ENCODE measurements around the gene MET. TPM values are rescaled to one million over a fixed set of nuclear protein-coding genes. Genes with fewer than 3 reads are reported as not detected.

Gene MET
- total RNA-seq, 1 experiment from 2014 or later = 5.0 TPM

DNA sequence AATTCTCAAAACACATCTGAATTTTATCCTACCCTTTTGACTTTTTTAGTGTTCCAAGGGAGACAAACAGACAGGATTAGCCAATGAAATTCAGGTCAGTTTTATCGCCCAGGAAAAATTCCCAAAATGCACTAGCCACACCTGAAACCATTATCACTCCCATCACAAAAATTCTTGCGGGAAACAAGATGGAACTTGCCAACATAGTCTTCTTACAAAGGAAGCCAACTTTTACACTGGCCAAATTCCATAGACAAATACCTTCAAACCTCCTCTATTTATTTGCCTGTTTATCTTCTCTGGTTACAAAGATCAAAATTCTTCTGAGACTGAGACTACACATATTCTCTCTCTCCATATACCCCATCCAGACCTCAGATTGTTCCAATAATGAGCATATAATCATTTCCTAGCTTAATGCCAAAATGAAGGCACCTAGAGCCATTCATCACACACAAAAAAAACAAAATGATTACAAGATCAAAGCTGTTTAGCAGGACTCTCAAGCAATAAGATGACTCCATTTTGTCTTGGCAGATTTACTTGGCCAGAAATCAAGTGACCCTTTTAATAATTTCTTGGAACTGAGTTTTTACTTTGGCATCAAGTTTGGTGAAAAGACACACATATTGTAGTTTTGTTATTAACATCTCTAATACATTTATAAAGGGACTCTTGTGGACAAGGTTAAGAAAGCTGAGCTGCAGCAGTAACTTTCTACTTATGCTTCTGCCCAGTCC is 30.2 kb downstream of the MET start:
- Histone ChIP-seq H2BK120ac (ENCODE audit: low read depth, low read length, poor library complexity, severe bottlenecking) (no peak overlapping the region), H3T11ph (ENCODE audit: low read length) (no peak overlapping the region), H3K9me3 (ENCODE audit: control insufficient read depth, low read depth, low read length) (no peaks in the 10 kb centered on the region), H3K14ac (ENCODE audit: insufficient read depth, low read length) (no peak overlapping the region), H2BK12ac (ENCODE audit: insufficient read length, low read depth, low read length) (no peak overlapping the region), H4K20me1 (ENCODE audit: control insufficient read depth, insufficient read depth, insufficient read length) (no peaks in the 10 kb centered on the region), H3K27ac (ENCODE audit: insufficient read length, low read depth, low read length) (no peak overlapping the region), H3K9ac (ENCODE audit: extremely low read depth, insufficient read length, low read length) (no peak overlapping the region), H3K4me2 (ENCODE audit: insufficient read depth, insufficient read length, low read length) (no peak overlapping the region), H2BK20ac (ENCODE audit: low read depth, low read length, poor library complexity, severe bottlenecking) (no peak overlapping the region), H4K5ac (ENCODE audit: insufficient read length, low read depth, low read length) (no peak overlapping the region), H3K79me2 (ENCODE audit: insufficient read depth, low read length) (no peaks in the 10 kb centered on the region), H3K4ac (ENCODE audit: low read depth, low read length) (no peak overlapping the region), H2AFZ (ENCODE audit: low read length) (no peak overlapping the region), H2BK15ac (ENCODE audit: low read depth, low read length) (no peak overlapping the region), H4K8ac (replicated peaks; ENCODE audit: insufficient read length, low read depth, low read length) (no peak overlapping the region), H3K18ac (ENCODE audit: insufficient read length, low read depth, low read length) (no peak overlapping the region), H3K4me1 (ENCODE audit: insufficient read depth, low read length) (0 out of 2 replicates have a peak, but pooled peaks cover 2% of the 10 kb centered on the region), H2AK5ac (ENCODE audit: insufficient read length, low read length) (no peak overlapping the region), H2BK5ac (ENCODE audit: insufficient read length, low read length) (no peak overlapping the region), H3K56ac (ENCODE audit: insufficient read length, low read depth, low read length) (no peak overlapping the region), H3K27me3 (ENCODE audit: insufficient read depth, low read length) (no peaks in the 10 kb centered on the region), H3K23ac (ENCODE audit: insufficient read length, low read depth, low read length) (no peak overlapping the region), H4K91ac (ENCODE audit: insufficient read length, low read depth, low read length) (no peak overlapping the region), H3K23me2 (ENCODE audit: insufficient read length, low read depth, low read length, poor library complexity, severe bottlenecking) (no peaks in the 10 kb centered on the region), H3K79me1 (ENCODE audit: insufficient read depth, low read depth, low read length, poor library complexity, severe bottlenecking) (no peaks in the 10 kb centered on the region)
- peaks cover 22 to 23% of the 10 kb centered on the region in 2 experiments for H3K4me1 Mint-ChIP-seq
- DNase-seq = no peak
- no peak overlapping the region for H3K27ac Mint-ChIP-seq
- TF ChIP-seq, protein P1, sequence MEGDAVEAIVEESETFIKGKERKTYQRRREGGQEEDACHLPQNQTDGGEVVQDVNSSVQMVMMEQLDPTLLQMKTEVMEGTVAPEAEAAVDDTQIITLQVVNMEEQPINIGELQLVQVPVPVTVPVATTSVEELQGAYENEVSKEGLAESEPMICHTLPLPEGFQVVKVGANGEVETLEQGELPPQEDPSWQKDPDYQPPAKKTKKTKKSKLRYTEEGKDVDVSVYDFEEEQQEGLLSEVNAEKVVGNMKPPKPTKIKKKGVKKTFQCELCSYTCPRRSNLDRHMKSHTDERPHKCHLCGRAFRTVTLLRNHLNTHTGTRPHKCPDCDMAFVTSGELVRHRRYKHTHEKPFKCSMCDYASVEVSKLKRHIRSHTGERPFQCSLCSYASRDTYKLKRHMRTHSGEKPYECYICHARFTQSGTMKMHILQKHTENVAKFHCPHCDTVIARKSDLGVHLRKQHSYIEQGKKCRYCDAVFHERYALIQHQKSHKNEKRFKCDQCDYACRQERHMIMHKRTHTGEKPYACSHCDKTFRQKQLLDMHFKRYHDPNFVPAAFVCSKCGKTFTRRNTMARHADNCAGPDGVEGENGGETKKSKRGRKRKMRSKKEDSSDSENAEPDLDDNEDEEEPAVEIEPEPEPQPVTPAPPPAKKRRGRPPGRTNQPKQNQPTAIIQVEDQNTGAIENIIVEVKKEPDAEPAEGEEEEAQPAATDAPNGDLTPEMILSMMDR (conservative IDR thresholded peaks at IDR 0.05) = no peak
- H3K4me3 Mint-ChIP-seq = no peak overlapping the region
- H3K27me3 Mint-ChIP-seq (ENCODE audit: low read depth) = no peaks in the 10 kb centered on the region
- H3K9me3 Mint-ChIP-seq = no peaks in the 10 kb centered on the region
- no CpG with 5 or more reads among the region's 2 CpGs for WGBS (ENCODE audit: extremely low coverage, insufficient read length, low lambda C conversion rate)
- no peaks in the 10 kb centered on the region for H3K36me3 Mint-ChIP-seq (ENCODE audit: insufficient read depth in 1 of 3, low read depth in 3 of 3)

All from H9 (cell line).